Left kidney (tissue), 1 donor: Measurements from ENCODE around the gene DHDDS. TPM values are rescaled to one million over a fixed set of nuclear protein-coding genes. Genes with fewer than 3 reads are reported as not detected.

Experiments
- polyA plus RNA-seq: library from polyadenylated mRNA; unstranded; fragments of 120-200 nt; gene quantifications from one replicate; pipeline ENCODE4 v1.2.1, GENCODE V29; 2013; ENCODE audit not compliant: insufficient read length

Gene DHDDS
- polyA plus RNA-seq, 1 donor = 43.2 TPM

Other genes with a start within 250 kb of the DHDDS start
- gene CATSPER4, start 241.7 kb upstream of the DHDDS start, polyA plus RNA-seq = 0.18 TPM
- 24.9 TPM for gene CEP85, start 198.1 kb upstream of the DHDDS start, polyA plus RNA-seq
- 87.2 TPM for gene SH3BGRL3, start 152.2 kb upstream of the DHDDS start, polyA plus RNA-seq
- 43.2 TPM for gene UBXN11, start 125.7 kb upstream of the DHDDS start, polyA plus RNA-seq
- gene CD52, start 114.4 kb upstream of the DHDDS start, polyA plus RNA-seq = 5.6 TPM
- gene CRYBG2, start 78.2 kb upstream of the DHDDS start, polyA plus RNA-seq = 0.65 TPM
- gene ZNF683, start 59.6 kb upstream of the DHDDS start, polyA plus RNA-seq = not detected
- gene LIN28A, start 21.5 kb upstream of the DHDDS start, polyA plus RNA-seq = 0.15 TPM
- 1,264 TPM for gene HMGN2, start 40.1 kb downstream of the DHDDS start, polyA plus RNA-seq
- gene RPS6KA1, start 97.4 kb downstream of the DHDDS start, polyA plus RNA-seq = 22.1 TPM